ENCODE data around the gene CNOT9. TPM values are rescaled to one million over a fixed set of nuclear protein-coding genes. Genes with fewer than 3 reads are reported as not detected.

CNOT9 gene
- total and polyA plus RNA-seq, 12 donors = 20.4 to 58.5 (median 38.5) TPM

- intact Hi-C loops (cut with DNase I) = no loop called here
Measured at GRCh38 chr2:218626369-218626768, 57.7 kb downstream of the CNOT9 start.

GRCh38 chr2:218627939-218628338 is 59.3 kb downstream of the CNOT9 start:
- TF ChIP-seq CTCF (IDR thresholded peaks at IDR 0.05) = no peak

More at GRCh38 chr2:218626369-218626768, 57.7 kb downstream of the CNOT9 start:
- Histone ChIP-seq H3K27ac (no peak overlapping the region), H3K27me3 (no peaks in the 10 kb centered on the region), H3K9me3 (replicated peaks in 1 of 3) (no peaks in the 10 kb centered on the region), H3K36me3 (replicated peaks in 1 of 2) (no peaks in the 10 kb centered on the region), H3K4me1 (replicated peaks in 1 of 2) (no peaks in the 10 kb centered on the region), H3K4me3 (no peak overlapping the region)
- DNase-seq = no peak
- TF ChIP-seq CTCF (IDR thresholded peaks at IDR 0.05) (no peak), POLR2A (IDR thresholded peaks at IDR 0.05) (no peak)
- 75 to 96% (median 90%) methylated on average over 4 of the region's 4 CpGs for WGBS, 4 donors

GRCh38 chr2:218631837-218632236 is 63.2 kb downstream of the CNOT9 start:
- intact Hi-C loops (cut with DNase I) = no loop called here
- Histone ChIP-seq H3K27ac (no peak overlapping the region), H3K9me3 (replicated peaks in 1 of 3) (no peaks in the 10 kb centered on the region), H3K4me1 (replicated peaks in 1 of 2) (no peaks in the 10 kb centered on the region), H3K36me3 (replicated peaks in 1 of 2) (peaks cover 0 to 22% of the 10 kb centered on the region in 2 donors), H3K27me3 (no peaks in the 10 kb centered on the region), H3K4me3 (no peak overlapping the region)
- no peak for DNase-seq
- WGBS, 4 donors = 56 to 68% (median 60%) methylated on average over 4 of the region's 4 CpGs
- TF ChIP-seq CTCF (IDR thresholded peaks at IDR 0.05) (no peak), POLR2A (IDR thresholded peaks at IDR 0.05) (no peak)

More at GRCh38 chr2:218627939-218628338, 59.3 kb downstream of the CNOT9 start:
- 82 to 95% (median 92%) methylated on average over 3 to 4 of the region's 4 CpGs for WGBS, 4 donors
- Histone ChIP-seq H3K9me3 (replicated peaks in 1 of 3) (no peaks in the 10 kb centered on the region), H3K27me3 (no peaks in the 10 kb centered on the region), H3K27ac (no peak overlapping the region), H3K36me3 (replicated peaks in 1 of 2) (no peaks in the 10 kb centered on the region), H3K4me1 (replicated peaks in 1 of 2) (no peaks in the 10 kb centered on the region), H3K4me3 (no peak overlapping the region)
- intact Hi-C loops (cut with DNase I) = no loop called here
- DNase-seq = no peak

- Histone ChIP-seq H3K27me3 (no peaks in the 10 kb centered on the region), H3K9me3 (replicated peaks in 1 of 3) (no peaks in the 10 kb centered on the region), H3K27ac (no peak overlapping the region), H3K4me3 (no peak overlapping the region), H3K36me3 (replicated peaks in 1 of 2) (peaks cover 0 to 58% of the 10 kb centered on the region in 2 donors), H3K4me1 (replicated peaks in 1 of 2) (no peaks in the 10 kb centered on the region)
- intact Hi-C loops (cut with DNase I) = no loop called here
- DNase-seq = no peak
- no peak for TF ChIP-seq CTCF (IDR thresholded peaks at IDR 0.05)
- TF ChIP-seq POLR2A (IDR thresholded peaks at IDR 0.05) = no peak
- WGBS, 4 donors = 90 to 97% (median 93%) methylated on average over 5 of the region's 5 CpGs
Measured at GRCh38 chr2:218635719-218636118, 67.1 kb downstream of the CNOT9 start.
